HepG2 (cell line): ENCODE data around the gene CDH13.

Experiments
- CCAR2 ChIP-seq: fragments of 200-400 bp; formaldehyde crosslinking; optimal IDR thresholded peaks from 2 replicates; pipeline ENCODE3; 2018; ENCODE audit warnings: low read depth, mild to moderate bottlenecking, low read length, moderate library complexity
- CEBPG ChIP-seq: IDR thresholded peaks from 2 replicates; pipeline ENCODE4 v1.6.1; 2016
- EP300 ChIP-seq, 3 experiments: sonication (generic) in 1 of 3; formaldehyde crosslinking in 1 of 3; IDR thresholded peaks; 2 replicates each; pipeline versions ENCODE4 v1.5.1 to v1.6.1; 2011 to 2020; ENCODE audit warnings: low read depth in 2 of 3, low read length in 2 of 3, borderline replicate concordance in 1 of 3, improper control_type of control experiment in 1 of 3, mild to moderate bottlenecking in 1 of 3, missing genetic modification reagents in 1 of 3, moderate library complexity in 1 of 3
- POLR2AphosphoS5 ChIP-seq: IDR thresholded peaks from 2 replicates; pipeline ENCODE4 v1.6.1; 2012; ENCODE audit warnings: low read depth, low read length

DNA sequence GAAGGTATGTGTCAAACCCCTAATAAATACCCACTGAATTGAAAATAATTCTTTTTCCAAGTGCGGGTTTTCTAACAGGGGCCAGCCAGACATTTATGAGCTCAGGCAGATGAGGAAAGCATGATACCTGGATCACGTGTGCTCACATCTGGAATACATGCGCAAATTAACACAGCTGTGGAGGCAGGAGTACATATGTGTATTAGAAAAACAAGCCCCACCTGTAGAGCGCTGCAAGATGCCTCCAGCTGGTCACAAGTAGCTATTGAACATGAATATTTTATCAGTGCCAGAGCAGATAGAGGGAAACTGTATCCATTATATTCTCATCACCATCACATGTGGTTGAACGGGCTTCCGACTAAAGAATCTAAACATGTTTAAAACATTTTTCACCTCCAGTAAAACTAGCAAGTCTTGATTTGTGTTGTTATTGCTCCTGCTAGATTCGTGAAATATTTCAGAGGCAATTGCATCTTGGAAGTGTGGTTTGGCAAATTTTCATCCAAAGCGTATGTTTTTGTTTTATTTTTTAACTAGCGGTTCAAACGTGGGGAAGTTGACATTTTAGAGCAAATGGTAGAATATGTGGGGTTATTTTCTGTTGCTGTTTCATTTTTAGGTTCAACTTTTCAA lies 482.8 kb downstream of the CDH13 start:
- TF ChIP-seq POLR2AphosphoS5, result no peak
- no peak for TF ChIP-seq CEBPG
- TF ChIP-seq CCAR2, result no peak
- TF ChIP-seq EP300 (IDR thresholded peaks at IDR 0.05; ENCODE audit: low read depth in 2 of 2, low read length in 2 of 2), result no peak
- TF ChIP-seq EP300 (CRISPR knock-in tag; IDR thresholded peaks at IDR 0.05; ENCODE audit: borderline replicate concordance), result no peak
